Measurements from ENCODE around the gene TNFAIP6.

DNA sequence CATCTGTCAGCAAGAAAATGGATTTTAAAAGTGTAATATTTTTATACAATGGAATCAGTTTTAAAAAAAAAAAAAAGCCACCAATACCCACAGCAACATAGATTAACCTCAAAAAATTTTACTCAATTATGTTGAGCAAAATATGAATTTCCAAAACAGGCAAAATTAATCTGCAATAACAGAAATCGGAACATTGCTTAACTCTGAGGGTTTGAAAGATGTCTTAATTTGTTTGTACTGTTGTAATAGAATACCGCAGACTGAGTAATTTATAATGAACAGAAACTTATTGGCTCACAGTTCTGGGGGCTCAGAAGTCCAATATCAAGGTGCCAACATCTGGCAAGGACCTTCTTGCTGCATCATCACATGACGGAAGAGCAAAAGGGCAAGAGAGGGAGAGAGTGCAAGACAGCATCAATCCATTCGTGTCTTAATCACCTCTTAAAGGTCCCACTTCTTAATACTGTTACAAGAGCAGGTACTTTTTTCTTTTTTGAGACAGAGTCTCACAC is 31.8 kb upstream of the TNFAIP6 start:
- TF ChIP-seq, protein P1, sequence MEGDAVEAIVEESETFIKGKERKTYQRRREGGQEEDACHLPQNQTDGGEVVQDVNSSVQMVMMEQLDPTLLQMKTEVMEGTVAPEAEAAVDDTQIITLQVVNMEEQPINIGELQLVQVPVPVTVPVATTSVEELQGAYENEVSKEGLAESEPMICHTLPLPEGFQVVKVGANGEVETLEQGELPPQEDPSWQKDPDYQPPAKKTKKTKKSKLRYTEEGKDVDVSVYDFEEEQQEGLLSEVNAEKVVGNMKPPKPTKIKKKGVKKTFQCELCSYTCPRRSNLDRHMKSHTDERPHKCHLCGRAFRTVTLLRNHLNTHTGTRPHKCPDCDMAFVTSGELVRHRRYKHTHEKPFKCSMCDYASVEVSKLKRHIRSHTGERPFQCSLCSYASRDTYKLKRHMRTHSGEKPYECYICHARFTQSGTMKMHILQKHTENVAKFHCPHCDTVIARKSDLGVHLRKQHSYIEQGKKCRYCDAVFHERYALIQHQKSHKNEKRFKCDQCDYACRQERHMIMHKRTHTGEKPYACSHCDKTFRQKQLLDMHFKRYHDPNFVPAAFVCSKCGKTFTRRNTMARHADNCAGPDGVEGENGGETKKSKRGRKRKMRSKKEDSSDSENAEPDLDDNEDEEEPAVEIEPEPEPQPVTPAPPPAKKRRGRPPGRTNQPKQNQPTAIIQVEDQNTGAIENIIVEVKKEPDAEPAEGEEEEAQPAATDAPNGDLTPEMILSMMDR (IDR thresholded peaks at IDR 0.05 in 2 of 3, conservative IDR thresholded peaks at IDR 0.05 in 1 of 3; ENCODE audit: control insufficient read depth in 2 of 3, extremely low read depth in 1 of 3, insufficient read depth in 1 of 3, low read depth in 3 of 3, low read length in 3 of 3) = no peak
- TF ChIP-seq TAF1 (IDR thresholded peaks at IDR 0.05; ENCODE audit: borderline replicate concordance, low read depth, low read length) (no peak), GABPA (IDR thresholded peaks at IDR 0.05; ENCODE audit: low read depth) (no peak)

Measured in GM12878 (cell line).